Gastroesophageal sphincter (tissue), 3 donors: ENCODE data around the gene ATF5.
"Not testable (repeated sequence)": the region's sequence is repeated elsewhere in the genome, so short reads cannot be mapped to it uniquely, and the experiment has no call there.

Source experiments
- CTCF ChIP-seq, 4 experiments: fragments of 200-600 bp in 2 of 4; fragments of 450-650 bp in 2 of 4; sonication (generic) in 1 of 4; IDR thresholded peaks; one replicate each; pipeline ENCODE4 v1.5.1; 2017 to 2019; ENCODE audit warnings: antibody characterized with exemption in 4 of 4, mild to moderate bottlenecking in 2 of 4, moderate library complexity in 2 of 4
- EP300 ChIP-seq: sonication (generic); formaldehyde crosslinking; IDR thresholded peaks from one replicate; pipeline ENCODE4 v1.6.1; 2017; ENCODE audit warnings: antibody characterized with exemption, mild to moderate bottlenecking
- POLR2A ChIP-seq, 2 donors: fragments of 450-650 bp; IDR thresholded peaks; one replicate each; pipeline ENCODE4 v1.6.1; 2017; ENCODE audit warnings: antibody characterized with exemption in 2 of 2, mild to moderate bottlenecking in 2 of 2, moderate library complexity in 1 of 2

DNA sequence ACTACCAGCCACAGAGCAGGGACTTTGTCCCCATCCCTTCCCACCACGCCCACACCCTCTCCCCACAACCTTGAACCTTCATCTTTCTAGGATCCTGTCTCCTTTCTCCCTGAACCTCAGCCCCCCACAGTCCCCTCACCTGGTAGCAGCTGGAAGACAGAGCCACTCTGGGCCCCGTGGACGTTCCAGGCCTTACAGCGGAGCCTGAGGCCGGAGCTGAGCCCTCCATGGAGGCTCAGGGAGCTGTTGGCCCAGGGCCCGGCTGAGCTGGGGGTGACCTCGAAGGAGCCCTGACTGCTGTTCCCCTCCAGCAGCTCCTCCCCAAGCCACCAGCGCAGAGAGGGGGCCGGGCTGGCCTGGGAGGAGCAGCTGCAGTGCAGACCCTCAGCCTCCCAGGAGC, 29.1 kb downstream of the ATF5 start:
- not testable (repeated sequence) for TF ChIP-seq CTCF (IDR thresholded peaks at IDR 0.05); POLR2A (IDR thresholded peaks at IDR 0.05); EP300
